ENCODE results near the gene CAGE1. TPM values are rescaled to one million over a fixed set of nuclear protein-coding genes. Genes with fewer than 3 reads are reported as not detected.
A peak's percentile ranks its signal among the peaks of the same experiment; 100 is the strongest.

CAGE1 gene
- polyA plus RNA-seq, 3 donors = not detected

DNA sequence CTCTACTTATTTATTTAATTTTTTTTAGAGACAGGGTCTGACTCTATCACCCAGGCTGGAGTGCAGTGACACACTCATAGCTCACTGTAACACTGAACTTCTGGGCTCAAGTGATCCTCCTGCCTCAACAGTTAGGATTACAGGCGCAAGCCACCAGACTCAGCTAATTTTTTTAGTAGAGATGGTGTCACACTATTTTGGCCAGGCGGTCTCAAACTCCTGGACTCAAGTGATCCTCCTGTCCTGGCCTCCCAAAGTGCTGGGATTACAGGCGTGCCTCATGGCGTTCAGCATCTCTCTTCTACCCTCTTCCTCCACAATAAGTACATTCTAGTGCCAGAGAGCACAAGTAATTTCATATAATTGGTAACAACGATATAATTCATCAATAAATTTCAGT, 82.0 kb downstream of the CAGE1 start:
- DNase-seq = no peak
- intact Hi-C loops (cut with micrococcal nuclease) = no loop called here
- peaks cover 44% of the 10 kb centered on the region for H3K4me1 Mint-ChIP-seq
- no peak overlapping the region for H3K4me3 Mint-ChIP-seq
- Histone ChIP-seq H3K9me3 (replicated peaks in 1 of 2; ENCODE audit: control insufficient read depth in 1 of 2, insufficient read depth in 1 of 2, low read length in 2 of 2) (no peaks in the 10 kb centered on the region), H3K4me1 (ENCODE audit: control insufficient read depth in 1 of 2, insufficient read depth in 2 of 2, low read length in 2 of 2) (peaks cover 19 to 37% of the 10 kb centered on the region in 2 donors), H3K27me3 (ENCODE audit: control insufficient read depth in 2 of 2, insufficient read depth in 2 of 2, low read length in 2 of 2) (no peaks in the 10 kb centered on the region), H3K79me2 (ENCODE audit: insufficient read depth, low read length) (peaks cover 99% of the 10 kb centered on the region), H2AFZ (ENCODE audit: insufficient read depth, low read depth, low read length, poor library complexity, severe bottlenecking) (no peak overlapping the region), H3K4me3 (replicated peaks in 1 of 3; ENCODE audit: low read depth in 2 of 3, low read length in 3 of 3) (no peak overlapping the region), H3K27ac (ENCODE audit: low read depth in 1 of 2, low read length in 2 of 2) (peak overlapping the region in 1 of 2 donors; percentile 59), H4K20me1 (ENCODE audit: insufficient read depth, low read length) (peaks cover 90% of the 10 kb centered on the region), H3K4me2 (replicated peaks; ENCODE audit: extremely low read depth, low read length, poor library complexity, severe bottlenecking) (no peak overlapping the region), H3K36me3 (replicated peaks in 1 of 2; ENCODE audit: control insufficient read depth in 1 of 2, insufficient read depth in 2 of 2, low read length in 2 of 2) (peaks cover 68 to 79% of the 10 kb centered on the region in 2 donors), H3K9ac (ENCODE audit: insufficient read depth, low read length, poor library complexity, severe bottlenecking) (no peak overlapping the region)
- TF ChIP-seq, protein P1, sequence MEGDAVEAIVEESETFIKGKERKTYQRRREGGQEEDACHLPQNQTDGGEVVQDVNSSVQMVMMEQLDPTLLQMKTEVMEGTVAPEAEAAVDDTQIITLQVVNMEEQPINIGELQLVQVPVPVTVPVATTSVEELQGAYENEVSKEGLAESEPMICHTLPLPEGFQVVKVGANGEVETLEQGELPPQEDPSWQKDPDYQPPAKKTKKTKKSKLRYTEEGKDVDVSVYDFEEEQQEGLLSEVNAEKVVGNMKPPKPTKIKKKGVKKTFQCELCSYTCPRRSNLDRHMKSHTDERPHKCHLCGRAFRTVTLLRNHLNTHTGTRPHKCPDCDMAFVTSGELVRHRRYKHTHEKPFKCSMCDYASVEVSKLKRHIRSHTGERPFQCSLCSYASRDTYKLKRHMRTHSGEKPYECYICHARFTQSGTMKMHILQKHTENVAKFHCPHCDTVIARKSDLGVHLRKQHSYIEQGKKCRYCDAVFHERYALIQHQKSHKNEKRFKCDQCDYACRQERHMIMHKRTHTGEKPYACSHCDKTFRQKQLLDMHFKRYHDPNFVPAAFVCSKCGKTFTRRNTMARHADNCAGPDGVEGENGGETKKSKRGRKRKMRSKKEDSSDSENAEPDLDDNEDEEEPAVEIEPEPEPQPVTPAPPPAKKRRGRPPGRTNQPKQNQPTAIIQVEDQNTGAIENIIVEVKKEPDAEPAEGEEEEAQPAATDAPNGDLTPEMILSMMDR (IDR thresholded peaks at IDR 0.05) = no peak
- H3K27ac Mint-ChIP-seq = peak overlapping the region in 4 of 7 donors; percentile 3 to 73 (median 42)
- WGBS (ENCODE audit: insufficient coverage) = 97% methylated on average over 3 of the region's 5 CpGs
- no peaks in the 10 kb centered on the region for H3K27me3 Mint-ChIP-seq (ENCODE audit: low read depth in 3 of 3)
- H3K36me3 Mint-ChIP-seq = peaks cover 67 to 79% of the 10 kb centered on the region in 2 donors
- H3K9me3 Mint-ChIP-seq = no peaks in the 10 kb centered on the region

DNA sequence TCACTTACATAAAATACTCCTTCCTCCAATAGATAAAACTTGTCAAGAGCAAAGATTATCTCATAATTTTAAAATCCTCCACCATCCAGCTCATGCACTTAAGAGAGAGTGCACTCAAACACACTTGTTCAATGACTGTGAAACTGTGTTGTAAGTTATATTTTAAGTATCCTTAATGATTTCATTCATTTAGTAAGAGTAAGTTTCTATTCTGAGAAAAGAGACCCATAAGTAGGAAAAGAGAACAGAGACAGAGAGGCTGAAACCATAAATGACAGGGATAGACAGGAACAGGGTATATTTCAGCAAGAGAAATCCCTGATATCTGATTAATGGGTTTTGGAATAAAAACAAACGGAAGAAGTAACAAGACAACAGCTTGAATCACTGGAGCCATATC, 84.7 kb downstream of the CAGE1 start:
- Mint-ChIP-seq H3K27ac (peak overlapping the region in 2 of 7 donors; percentile 17 to 52), H3K36me3 (peaks cover 81 to 99% of the 10 kb centered on the region in 2 donors), H3K9me3 (no peaks in the 10 kb centered on the region), H3K4me3 (no peak overlapping the region), H3K4me1 (peaks cover 25% of the 10 kb centered on the region), H3K27me3 (ENCODE audit: low read depth in 3 of 3) (no peaks in the 10 kb centered on the region)
- intact Hi-C loops (cut with micrococcal nuclease) = no loop called here
- WGBS (ENCODE audit: insufficient coverage) = no CpG with 5 or more reads among the region's 1 CpG
- no peak for DNase-seq
- H2AFZ ChIP-seq (ENCODE audit: insufficient read depth, low read depth, low read length, poor library complexity, severe bottlenecking) = no peak overlapping the region
- H4K20me1 ChIP-seq (ENCODE audit: insufficient read depth, low read length) = peaks cover 93% of the 10 kb centered on the region
- H3K36me3 ChIP-seq (replicated peaks in 1 of 2; ENCODE audit: control insufficient read depth in 1 of 2, insufficient read depth in 2 of 2, low read length in 2 of 2) = peaks cover 88 to 98% of the 10 kb centered on the region in 2 donors
- TF ChIP-seq, protein P1 (IDR thresholded peaks at IDR 0.05) = no peak
- H3K9ac ChIP-seq (ENCODE audit: insufficient read depth, low read length, poor library complexity, severe bottlenecking) = no peak overlapping the region
- H3K4me1 ChIP-seq (ENCODE audit: control insufficient read depth in 1 of 2, insufficient read depth in 2 of 2, low read length in 2 of 2) = peaks cover 10 to 16% of the 10 kb centered on the region in 2 donors
- peaks cover 91% of the 10 kb centered on the region for H3K79me2 ChIP-seq (ENCODE audit: insufficient read depth, low read length)
- no peaks in the 10 kb centered on the region for H3K9me3 ChIP-seq (replicated peaks in 1 of 2; ENCODE audit: control insufficient read depth in 1 of 2, insufficient read depth in 1 of 2, low read length in 2 of 2)
- H3K27me3 ChIP-seq (ENCODE audit: control insufficient read depth in 2 of 2, insufficient read depth in 2 of 2, low read length in 2 of 2) = no peaks in the 10 kb centered on the region
- H3K4me3 ChIP-seq (replicated peaks in 1 of 3; ENCODE audit: low read depth in 2 of 3, low read length in 3 of 3) = no peak overlapping the region
- H3K4me2 ChIP-seq (replicated peaks; ENCODE audit: extremely low read depth, low read length, poor library complexity, severe bottlenecking) = no peak overlapping the region
- peak overlapping the region in 1 of 2 donors; percentile 44 for H3K27ac ChIP-seq (ENCODE audit: low read depth in 1 of 2, low read length in 2 of 2)

All from CD14-positive monocyte (primary cell).